ENCODE results near the gene AGPAT2. TPM values are rescaled to one million over a fixed set of nuclear protein-coding genes. Genes with fewer than 3 reads are reported as not detected.

The AGPAT2 gene
- total RNA-seq, 1 donor from 2014 or later, result 2.4 TPM

DNA sequence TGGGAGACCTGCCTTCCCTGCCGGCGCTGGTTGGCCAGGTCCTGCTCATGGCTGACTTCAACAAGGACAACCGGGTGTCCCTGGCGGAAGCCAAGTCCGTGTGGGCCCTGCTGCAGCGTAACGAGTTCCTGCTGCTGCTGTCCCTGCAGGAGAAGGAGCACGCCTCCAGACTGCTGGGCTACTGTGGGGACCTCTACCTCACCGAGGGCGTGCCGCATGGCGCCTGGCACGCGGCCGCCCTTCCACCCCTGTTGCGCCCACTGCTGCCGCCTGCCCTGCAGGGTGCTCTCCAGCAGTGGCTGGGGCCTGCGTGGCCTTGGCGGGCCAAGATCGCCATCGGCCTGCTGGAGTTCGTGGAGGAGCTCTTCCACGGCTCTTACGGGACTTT lies 35.7 kb upstream of the AGPAT2 start:
- no peak overlapping the region for H2AFZ ChIP-seq (replicated peaks)
- no peak overlapping the region for H3K27ac ChIP-seq
- no peak overlapping the region for H3K9ac ChIP-seq
- Mint-ChIP-seq H3K9me3 (no peaks in the 10 kb centered on the region), H3K4me1 (peaks cover 43% of the 10 kb centered on the region), H3K27me3 (ENCODE audit: insufficient read depth, low read depth) (peaks cover 20% of the 10 kb centered on the region), H3K4me3 (no peak overlapping the region), H3K27ac (no peak overlapping the region), H3K36me3 (peaks cover 21% of the 10 kb centered on the region)
- H3K4me1 ChIP-seq, result peaks cover 20% of the 10 kb centered on the region
- no peaks in the 10 kb centered on the region for H3K36me3 ChIP-seq
- no peak overlapping the region for H3K4me2 ChIP-seq
- H3K9me3 ChIP-seq (ENCODE audit: low read depth), result no peaks in the 10 kb centered on the region
- TF ChIP-seq EZH2phosphoT487 (IDR thresholded peaks at IDR 0.05), result no peak
- no peak for TF ChIP-seq EZH2 (IDR thresholded peaks at IDR 0.05)
- TF ChIP-seq, protein P1, sequence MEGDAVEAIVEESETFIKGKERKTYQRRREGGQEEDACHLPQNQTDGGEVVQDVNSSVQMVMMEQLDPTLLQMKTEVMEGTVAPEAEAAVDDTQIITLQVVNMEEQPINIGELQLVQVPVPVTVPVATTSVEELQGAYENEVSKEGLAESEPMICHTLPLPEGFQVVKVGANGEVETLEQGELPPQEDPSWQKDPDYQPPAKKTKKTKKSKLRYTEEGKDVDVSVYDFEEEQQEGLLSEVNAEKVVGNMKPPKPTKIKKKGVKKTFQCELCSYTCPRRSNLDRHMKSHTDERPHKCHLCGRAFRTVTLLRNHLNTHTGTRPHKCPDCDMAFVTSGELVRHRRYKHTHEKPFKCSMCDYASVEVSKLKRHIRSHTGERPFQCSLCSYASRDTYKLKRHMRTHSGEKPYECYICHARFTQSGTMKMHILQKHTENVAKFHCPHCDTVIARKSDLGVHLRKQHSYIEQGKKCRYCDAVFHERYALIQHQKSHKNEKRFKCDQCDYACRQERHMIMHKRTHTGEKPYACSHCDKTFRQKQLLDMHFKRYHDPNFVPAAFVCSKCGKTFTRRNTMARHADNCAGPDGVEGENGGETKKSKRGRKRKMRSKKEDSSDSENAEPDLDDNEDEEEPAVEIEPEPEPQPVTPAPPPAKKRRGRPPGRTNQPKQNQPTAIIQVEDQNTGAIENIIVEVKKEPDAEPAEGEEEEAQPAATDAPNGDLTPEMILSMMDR (IDR thresholded peaks at IDR 0.05), result no peak
- no peak overlapping the region for H3K4me3 ChIP-seq
- H3F3A ChIP-seq (ENCODE audit: low read depth), result peaks cover 59% of the 10 kb centered on the region
- H3K27me3 ChIP-seq, result no peaks in the 10 kb centered on the region
- DNase-seq (ENCODE audit: low spot score), result no peak
- peaks cover 36% of the 10 kb centered on the region for H3K79me2 ChIP-seq (ENCODE audit: low read depth)
- peaks cover 94% of the 10 kb centered on the region for H4K20me1 ChIP-seq (ENCODE audit: low read depth)

DNA sequence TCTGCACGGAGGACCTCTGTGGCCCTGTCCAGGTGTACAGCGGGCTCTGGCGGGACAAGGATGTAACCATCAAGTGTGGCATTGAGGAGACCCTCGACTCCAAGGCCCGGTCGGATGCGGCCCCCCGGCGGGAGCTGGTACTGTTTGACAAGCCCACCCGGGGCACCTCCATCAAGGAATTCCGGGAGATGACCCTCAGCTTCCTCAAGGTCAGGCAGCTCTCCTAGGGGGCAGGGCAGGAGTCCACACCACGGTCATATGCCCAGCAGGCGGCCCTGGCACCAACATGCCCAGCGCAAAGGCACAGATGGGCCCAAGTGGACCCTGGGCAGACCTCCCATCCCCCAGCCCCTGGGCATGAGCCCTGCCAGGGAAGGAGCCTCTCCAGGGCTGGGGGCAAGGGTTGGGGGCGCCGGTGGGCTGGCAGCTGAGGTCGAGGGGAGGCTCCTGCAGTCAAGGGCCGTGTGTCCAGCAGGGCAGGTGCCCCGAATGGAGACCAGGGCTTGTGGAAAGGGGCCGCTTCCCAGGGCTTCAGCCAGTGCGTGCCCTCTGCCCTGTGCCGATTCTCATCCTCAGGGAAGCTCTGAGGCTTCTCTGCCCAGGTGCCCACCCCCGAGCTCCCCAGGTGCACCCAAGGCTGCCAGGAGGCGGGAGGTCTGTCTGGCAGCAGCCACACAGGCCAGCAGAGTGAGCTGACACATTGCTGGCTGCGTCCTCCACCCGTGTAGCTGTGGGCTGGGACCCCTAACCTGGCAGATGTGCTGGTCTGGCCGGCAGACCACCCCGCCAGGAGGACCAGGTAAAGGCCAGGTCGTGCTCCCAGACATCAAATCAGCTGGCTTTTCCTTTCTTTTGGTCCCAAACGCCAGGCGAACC lies 35.1 kb upstream of the AGPAT2 start:
- peaks cover 88% of the 10 kb centered on the region for H4K20me1 ChIP-seq (ENCODE audit: low read depth)

DNA sequence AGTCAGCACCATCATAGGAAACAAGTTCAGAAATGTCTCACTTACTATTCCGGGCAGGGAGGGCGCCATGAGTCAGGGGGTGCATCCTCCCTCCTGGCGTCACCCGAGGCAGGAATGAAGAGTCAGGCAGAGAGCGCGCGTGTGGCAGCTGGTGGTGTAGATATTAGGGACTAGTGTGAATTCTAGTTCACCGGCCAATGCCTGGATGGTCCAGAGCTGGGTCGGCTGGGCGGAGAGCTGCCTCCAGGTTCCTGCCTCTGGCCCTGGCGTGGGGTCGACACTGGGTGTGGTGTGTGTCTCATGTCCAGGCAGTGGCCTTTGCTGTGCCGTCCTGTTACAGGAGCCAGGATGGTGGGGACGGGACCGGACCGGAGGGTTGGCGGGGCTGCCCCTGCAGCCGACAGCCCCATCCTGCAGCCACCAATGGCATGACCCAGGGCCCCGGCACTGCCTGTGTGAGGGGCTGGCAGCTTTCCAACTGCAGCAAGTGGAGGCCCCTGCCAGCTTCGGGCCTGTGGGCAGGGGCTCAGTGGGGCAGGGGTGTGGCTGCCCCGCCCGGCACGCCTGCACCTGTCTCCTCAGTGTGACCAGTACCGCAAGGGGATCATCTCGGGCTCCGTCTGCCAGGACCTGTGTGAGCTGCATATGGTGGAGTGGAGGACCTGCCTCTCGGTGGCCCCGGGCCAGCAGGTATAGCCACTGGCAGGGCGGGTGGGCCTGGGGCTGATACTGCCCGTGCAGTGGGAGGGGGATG lies 34.3 kb upstream of the AGPAT2 start:
- no peak for DNase-seq (ENCODE audit: low spot score)
- peak overlapping the region; percentile 70 for H3K4me3 Mint-ChIP-seq
- Histone ChIP-seq H4K20me1 (ENCODE audit: low read depth) (peaks cover 82% of the 10 kb centered on the region), H2AFZ (replicated peaks) (no peak overlapping the region), H3K4me3 (no peak overlapping the region), H3K27ac (no peak overlapping the region), H3K27me3 (no peaks in the 10 kb centered on the region), H3K4me1 (peaks cover 12% of the 10 kb centered on the region), H3K36me3 (no peaks in the 10 kb centered on the region), H3K79me2 (ENCODE audit: low read depth) (peaks cover 21% of the 10 kb centered on the region), H3K9me3 (ENCODE audit: low read depth) (no peaks in the 10 kb centered on the region), H3K9ac (no peak overlapping the region), H3K4me2 (no peak overlapping the region), H3F3A (ENCODE audit: low read depth) (peaks cover 54% of the 10 kb centered on the region)
- H3K27me3 Mint-ChIP-seq (ENCODE audit: insufficient read depth, low read depth), result peaks cover 11% of the 10 kb centered on the region
- peaks cover 19% of the 10 kb centered on the region for H3K36me3 Mint-ChIP-seq
- peak overlapping the region; percentile 88 for H3K27ac Mint-ChIP-seq
- TF ChIP-seq EZH2phosphoT487 (IDR thresholded peaks at IDR 0.05) (no peak), EZH2 (IDR thresholded peaks at IDR 0.05) (no peak)
- TF ChIP-seq, protein P1 (IDR thresholded peaks at IDR 0.05), result no peak
- no peaks in the 10 kb centered on the region for H3K9me3 Mint-ChIP-seq
- H3K4me1 Mint-ChIP-seq, result peaks cover 36% of the 10 kb centered on the region

More for the DNA sequence above, 35.1 kb upstream of the AGPAT2 start:
- no peak overlapping the region for H3K4me2 ChIP-seq
- H3K4me3 Mint-ChIP-seq, result no peak overlapping the region
- peaks cover 18% of the 10 kb centered on the region for H3K27me3 Mint-ChIP-seq (ENCODE audit: insufficient read depth, low read depth)
- peaks cover 20% of the 10 kb centered on the region for H3K4me1 ChIP-seq
- no peak overlapping the region for H2AFZ ChIP-seq (replicated peaks)
- H3K36me3 ChIP-seq, result no peaks in the 10 kb centered on the region
- H3K9me3 Mint-ChIP-seq, result no peaks in the 10 kb centered on the region
- peaks cover 59% of the 10 kb centered on the region for H3F3A ChIP-seq (ENCODE audit: low read depth)
- no peak overlapping the region for H3K27ac Mint-ChIP-seq
- H3K9ac ChIP-seq, result no peak overlapping the region
- peaks cover 21% of the 10 kb centered on the region for H3K36me3 Mint-ChIP-seq
- H3K79me2 ChIP-seq (ENCODE audit: low read depth), result peaks cover 30% of the 10 kb centered on the region
- no peak overlapping the region for H3K4me3 ChIP-seq
- no peak for TF ChIP-seq EZH2phosphoT487 (IDR thresholded peaks at IDR 0.05)
- TF ChIP-seq, protein P1 (IDR thresholded peaks at IDR 0.05), result no peak
- no peak for TF ChIP-seq EZH2 (IDR thresholded peaks at IDR 0.05)
- no peaks in the 10 kb centered on the region for H3K9me3 ChIP-seq (ENCODE audit: low read depth)
- H3K4me1 Mint-ChIP-seq, result peaks cover 41% of the 10 kb centered on the region
- H3K27ac ChIP-seq, result no peak overlapping the region
- DNase-seq (ENCODE audit: low spot score), result no peak
- H3K27me3 ChIP-seq, result no peaks in the 10 kb centered on the region
